CD4-positive, alpha-beta T cell treated with Interleukin-21 for 1 hour (primary cell): ENCODE results near the gene DYDC2.
"Not testable (repeated sequence)": the region's sequence is repeated elsewhere in the genome, so short reads cannot be mapped to it uniquely, and the experiment has no call there.

Experiments
- DNase-seq: peaks from one replicate; pipeline ENCODE4 v3.0.0-alpha.2; 2020

The DYDC2 gene

GRCh38 chr10:80356563-80356988 lies at the start of gene DYDC2, which contains the start of gene DYDC1:
Gene DYDC2, plus strand, starts transcription at chr10:80356781. Its CDS starts 5,663 bp downstream, at chr10:80362444.
Gene DYDC1, minus strand, starts transcription at chr10:80356755. Its CDS starts 4,154 bp downstream, at chr10:80352601.
- peak; percentile 28 for DNase-seq

DNA sequence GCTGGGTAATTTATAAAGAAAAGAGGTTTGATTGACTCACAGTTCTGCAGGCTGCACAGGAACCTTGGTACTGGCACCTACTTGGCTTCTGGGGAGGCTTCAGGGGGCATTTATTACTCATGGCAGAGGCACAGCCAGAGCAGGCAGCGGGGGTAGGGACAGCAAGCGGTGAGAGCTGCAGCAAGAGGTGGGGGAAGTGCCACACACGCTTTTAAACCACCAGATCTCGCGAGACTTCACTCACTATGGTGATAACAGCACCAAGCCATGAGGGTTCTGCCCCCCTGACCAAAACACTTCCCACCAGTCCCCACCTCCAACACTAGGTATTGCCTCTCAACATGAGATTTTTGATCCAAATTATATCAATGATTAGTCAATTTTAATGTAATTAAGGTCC lies 43.1 kb upstream of the DYDC2 start:
- no peak for DNase-seq

DNA sequence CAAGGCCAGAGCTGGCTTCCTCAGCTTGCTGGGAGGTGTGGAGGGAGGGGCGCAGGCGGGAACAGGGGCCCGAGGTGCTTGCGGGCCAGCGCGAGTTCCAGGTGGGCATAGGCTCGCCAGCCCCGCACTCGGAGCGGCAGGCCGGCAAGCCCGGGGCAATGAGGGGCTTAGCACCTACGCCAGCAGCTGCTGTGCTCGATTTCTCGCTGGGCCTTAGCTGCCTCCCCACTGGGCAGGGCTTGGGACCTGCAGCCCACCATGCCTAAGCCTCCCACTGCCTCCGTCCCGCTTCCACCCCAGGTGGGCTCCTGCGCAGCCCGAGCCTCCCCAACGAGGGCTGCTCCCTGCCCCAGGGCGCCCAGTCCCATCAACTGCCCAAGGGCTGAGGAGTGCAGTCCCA lies 41.2 kb upstream of the DYDC2 start:
- DNase-seq, result no peak

GRCh38 chr10:80318742-80319141 lies 37.8 kb upstream of the DYDC2 start:
- no peak for DNase-seq

GRCh38 chr10:80319318-80319717 lies 37.3 kb upstream of the DYDC2 start:
- no peak for DNase-seq

DNA sequence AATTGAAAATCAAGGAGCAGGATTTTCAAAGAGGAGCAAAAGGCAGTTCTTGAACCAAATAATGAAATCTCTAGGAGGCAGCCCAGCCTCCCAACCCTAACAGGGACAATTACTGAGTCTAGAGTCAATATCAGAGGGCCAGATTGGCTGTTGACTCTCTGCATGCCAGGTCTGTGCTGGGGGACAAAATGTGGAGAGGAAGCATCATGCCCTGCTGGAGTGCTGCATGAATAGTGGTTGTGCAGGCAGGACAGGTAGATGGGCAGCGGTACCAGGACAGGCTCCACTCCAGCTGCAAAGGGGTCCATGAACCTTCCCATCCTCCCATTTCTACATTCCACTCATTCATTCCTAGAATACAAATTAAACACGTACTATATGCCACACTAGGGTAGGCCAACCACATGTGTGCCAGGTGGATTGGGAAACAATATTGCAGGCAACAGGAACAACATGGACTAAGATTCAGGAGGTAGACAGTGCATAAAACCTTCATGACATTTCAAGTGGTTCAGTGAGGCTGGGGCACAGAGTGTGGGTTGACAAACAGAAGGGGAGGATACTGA lies 36.8 kb upstream of the DYDC2 start:
- no peak for DNase-seq

GRCh38 chr10:80320377-80320776 lies 36.2 kb upstream of the DYDC2 start:
- no peak for DNase-seq

DNA sequence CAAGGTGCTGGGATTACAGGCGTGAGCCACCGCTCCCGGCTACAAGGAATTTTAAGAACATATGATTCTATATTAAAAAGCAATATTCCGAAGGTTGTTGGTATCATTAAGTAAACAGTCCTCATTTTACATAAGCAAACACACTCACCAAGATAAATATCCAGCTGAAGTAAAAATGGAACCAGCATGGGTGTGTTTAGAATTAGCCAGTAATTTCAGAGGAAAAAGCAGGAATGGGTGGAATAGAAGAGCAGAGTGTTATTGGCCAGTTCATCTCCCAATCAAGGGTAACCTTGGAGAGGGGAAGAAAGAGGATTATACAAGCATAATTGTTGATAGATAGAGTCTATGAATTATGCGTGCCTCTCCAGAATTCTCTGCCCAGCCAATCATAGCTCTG lies 35.4 kb upstream of the DYDC2 start:
- no peak for DNase-seq

- DNase-seq, result no peak
Observed at GRCh38 chr10:80322158-80322557, 34.4 kb upstream of the DYDC2 start.

DNA sequence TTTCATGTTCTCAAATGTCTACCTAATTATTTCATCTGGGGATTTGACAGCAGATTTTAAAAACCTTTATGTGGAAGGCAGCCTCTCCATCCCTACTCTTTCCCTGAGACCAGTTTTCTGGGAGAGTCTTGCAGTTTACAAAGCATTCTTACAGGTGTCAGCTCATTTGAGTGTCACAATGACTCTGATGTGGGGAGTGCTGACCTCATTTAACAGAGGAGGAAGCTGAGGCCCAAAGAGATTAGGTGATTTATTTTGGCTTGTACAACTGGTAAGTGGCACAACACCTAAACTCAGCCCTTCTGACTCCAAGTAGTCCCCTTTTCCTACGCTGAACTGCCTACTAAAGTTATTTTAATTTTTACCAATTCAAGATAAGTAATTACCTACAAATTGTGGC lies 33.9 kb upstream of the DYDC2 start:
- no peak for DNase-seq

DNA sequence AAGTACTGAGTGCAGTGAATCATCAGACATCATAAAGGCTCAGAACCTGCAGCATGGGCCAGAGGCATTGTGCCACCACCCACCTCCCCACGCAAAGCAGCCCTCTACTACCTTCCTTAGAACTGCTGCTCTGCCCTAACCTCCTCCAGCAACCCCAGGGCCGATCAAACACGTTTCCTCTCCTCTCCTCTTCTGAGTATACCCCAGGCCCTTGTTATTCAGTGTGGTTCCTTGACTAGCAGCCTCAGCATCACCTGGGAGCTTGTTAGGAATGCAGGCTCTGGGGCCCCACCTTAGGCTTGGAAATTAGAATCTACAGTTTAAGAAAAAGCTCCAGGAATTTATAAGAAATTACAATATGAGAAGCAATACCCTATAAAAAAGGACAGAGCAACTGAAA lies 33.3 kb upstream of the DYDC2 start:
- no peak for DNase-seq

- DNase-seq, result no peak
Observed at GRCh38 chr10:80324086-80324485, 32.5 kb upstream of the DYDC2 start.

DNA sequence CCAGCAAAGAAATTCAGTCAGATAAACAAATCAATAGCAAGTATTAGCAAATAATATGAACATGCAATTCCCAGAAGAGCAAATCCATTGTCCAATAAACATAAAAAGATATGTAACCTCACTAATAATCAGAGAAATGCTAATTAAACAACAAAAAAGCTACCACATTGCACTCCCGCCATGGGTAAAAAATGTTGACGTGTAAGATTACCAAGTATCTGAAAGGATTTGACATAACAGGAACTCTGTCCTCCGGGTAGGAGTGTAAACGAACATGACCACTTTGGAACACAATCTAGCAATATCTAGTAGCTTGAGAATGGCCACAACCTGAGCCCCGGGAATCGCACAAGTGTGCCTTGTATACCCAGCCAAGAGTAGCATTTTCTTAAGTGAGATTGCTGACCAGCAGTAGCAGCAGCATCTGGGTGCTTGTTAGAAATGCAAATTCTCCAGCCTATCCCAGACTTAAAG lies 31.7 kb upstream of the DYDC2 start:
- DNase-seq, result no peak

- no peak for DNase-seq
Observed at GRCh38 chr10:80333983-80334382, 22.6 kb upstream of the DYDC2 start.

DNA sequence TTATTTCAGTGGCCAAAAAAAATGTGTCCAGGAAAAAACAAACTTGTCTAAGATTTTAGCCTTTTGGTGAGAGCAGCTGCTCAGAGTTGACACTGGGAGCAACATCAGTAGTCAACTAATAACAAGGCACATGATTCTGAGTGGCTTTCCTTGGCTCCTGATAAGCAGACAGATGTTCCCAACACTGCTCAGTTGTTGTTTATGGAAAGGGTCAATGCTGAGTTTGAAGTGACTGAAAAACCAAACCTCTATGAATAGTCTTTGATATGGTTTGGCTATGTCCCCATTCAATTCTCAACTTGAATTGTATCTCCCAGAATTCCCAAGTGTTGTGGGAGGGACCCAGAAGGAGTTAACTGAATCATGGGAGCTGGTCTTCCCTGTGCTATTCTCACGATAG lies 12.3 kb upstream of the DYDC2 start:
- no peak for DNase-seq

DNA sequence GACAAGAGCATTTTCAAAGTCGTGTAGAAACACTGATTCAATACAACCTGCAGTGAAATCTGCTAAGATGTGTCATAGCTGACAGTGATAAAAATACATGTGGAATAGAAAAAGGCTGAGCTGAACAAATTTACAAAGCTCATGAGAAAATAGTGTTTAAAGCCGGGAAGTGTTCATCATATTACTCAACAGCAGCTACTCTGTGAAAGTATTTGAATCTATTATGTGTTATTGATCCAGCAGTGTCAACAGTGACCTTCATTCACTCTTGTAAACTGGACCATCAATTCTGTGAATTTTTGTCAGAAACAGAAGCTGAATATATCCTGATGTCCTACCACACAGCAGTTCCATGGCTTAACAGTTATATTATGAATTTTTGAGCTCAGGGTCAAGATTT lies 11.7 kb upstream of the DYDC2 start:
- DNase-seq, result no peak

- no peak for DNase-seq
Observed at GRCh38 chr10:80350251-80350650, 6.3 kb upstream of the DYDC2 start.

GRCh38 chr10:80351220-80351619 lies 5.4 kb upstream of the DYDC2 start:
- DNase-seq, result no peak

- no peak for DNase-seq
Observed at GRCh38 chr10:80356989-80357850, 639 bp downstream of the DYDC2 start.

DNA sequence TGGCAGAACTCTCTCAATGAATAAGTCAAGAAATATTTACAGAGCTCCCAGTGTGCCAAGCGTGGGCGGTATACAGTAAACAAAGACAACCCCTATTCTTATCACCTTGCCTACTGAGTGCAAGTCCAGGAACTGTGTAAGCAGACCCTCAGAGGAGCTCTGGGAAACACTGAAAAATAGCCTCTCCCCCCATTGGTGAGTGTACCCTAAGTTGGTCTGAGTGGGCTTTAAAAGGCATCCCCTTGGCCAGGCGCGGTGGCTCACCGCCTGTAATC lies 1.2 kb downstream of the DYDC2 start:
- DNase-seq, result no peak

DNA sequence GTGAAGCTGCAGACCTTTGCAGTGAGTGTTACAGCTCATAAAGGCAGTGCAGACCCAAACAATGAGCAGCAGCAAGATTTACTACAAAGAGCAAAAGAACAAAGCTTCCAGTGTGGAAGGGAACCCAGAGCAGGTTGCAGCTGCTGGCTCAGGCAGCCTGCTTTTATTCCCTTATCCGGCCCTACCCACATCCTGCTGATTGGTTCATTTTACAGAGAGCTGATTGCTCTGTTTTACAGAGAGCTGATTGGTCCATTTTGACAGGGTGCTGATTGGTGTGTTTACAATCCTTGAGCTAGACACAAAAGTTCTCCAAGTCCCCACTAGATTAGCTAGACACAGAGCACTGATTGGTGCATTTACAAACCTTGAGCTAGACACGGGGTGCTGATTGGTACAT lies 2.3 kb downstream of the DYDC2 start:
- DNase-seq, result not testable (repeated sequence)

DNA sequence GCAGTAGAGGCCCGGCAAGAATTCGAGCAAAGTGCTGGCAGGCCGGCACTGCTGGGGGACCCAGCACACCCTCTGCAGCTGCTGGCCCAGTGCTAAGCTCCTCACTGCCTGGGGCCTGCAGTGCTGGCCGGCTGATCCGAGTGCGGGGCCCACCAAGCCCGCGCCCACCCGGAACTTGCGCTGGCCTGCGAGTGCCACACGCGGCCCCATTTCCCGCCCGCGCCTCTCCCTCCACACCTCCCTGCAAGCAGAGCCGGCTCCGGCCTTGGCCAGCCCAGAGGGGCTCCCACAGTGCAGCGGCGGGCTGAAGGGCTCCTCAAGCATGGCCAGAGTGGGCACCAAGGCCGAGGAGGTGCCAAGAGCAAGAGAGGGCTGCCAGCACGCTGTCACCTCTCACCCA lies 3.1 kb downstream of the DYDC2 start:
- DNase-seq, result no peak

GRCh38 chr10:80365510-80365909 lies 8.9 kb downstream of the DYDC2 start:
- no peak for DNase-seq

DNA sequence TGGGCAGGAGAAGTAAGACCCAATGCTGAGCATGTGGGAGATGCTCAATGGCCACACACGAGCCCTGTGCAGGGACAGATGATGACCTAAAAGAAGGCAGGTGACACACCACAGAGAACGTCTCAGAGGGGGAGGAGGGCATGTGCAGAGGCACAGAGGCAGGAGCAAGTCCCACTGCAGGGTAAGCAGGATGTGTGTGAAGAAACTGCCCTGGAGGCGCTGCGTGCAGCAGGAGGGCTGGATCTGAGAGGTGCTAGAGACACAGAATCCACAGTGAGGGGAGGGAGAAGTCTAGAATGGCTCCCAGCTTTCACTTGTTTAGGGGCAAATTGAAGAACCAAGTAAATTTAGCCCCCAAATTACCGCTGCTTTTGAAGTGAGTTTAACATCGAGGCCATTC lies 14.9 kb downstream of the DYDC2 start:
- no peak for DNase-seq

GRCh38 chr10:80372675-80373074 lies 16.1 kb downstream of the DYDC2 start:
- DNase-seq, result no peak
